Activated CD8-positive, alpha-beta memory T cell treated with anti-CD3 and anti-CD28 coated beads, Interleukin-2, amount 50 U/mL, for 1 hour (primary cell): ENCODE data around the gene IKBKG.
"Not testable (repeated sequence)": the region's sequence is repeated elsewhere in the genome, so short reads cannot be mapped to it uniquely, and the experiment has no call there.

Experiments used
- DNase-seq: peaks from one replicate; pipeline ENCODE4 v3.0.0-alpha.2; 2020; ENCODE audit errors: extremely low read depth

IKBKG gene

DNA sequence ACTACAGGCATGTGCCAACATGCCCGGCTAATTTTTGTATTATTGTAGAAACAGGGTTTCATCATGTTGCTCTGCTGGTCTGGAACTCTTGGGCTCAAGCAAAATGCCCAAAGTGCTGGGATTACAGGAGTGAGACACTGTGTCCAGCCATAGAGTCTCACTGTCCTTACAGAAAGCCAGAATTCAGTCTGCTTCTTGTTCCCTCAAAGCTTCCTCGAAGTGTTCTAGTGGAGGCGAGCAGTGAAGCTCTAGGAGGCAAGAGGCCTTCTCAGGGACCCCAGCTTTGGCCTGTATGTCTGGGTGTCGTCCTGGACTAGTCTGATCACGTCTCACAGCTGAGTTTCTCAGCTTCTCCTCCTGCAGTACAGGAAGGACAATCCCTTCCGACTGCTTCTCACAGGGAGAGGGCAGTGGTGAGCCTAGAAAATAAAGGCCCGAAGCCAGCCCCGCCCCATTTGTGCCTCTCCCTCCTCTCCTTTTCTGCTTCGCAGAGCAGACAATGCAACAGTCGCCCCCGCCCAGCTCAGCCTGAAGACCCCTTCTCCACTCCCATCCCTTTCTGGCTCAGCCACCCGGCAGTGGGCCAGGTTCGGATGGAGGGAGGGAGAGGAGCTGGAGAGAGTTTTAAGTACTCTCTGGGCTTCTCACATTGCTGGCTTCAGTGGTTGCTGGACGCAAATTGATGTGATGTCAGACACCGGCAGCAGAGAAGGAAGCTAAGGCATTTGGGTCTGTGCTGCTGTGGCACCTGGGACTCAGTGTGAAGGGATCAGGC is 20.3 kb upstream of the IKBKG start:
- DNase-seq: no peak

DNA sequence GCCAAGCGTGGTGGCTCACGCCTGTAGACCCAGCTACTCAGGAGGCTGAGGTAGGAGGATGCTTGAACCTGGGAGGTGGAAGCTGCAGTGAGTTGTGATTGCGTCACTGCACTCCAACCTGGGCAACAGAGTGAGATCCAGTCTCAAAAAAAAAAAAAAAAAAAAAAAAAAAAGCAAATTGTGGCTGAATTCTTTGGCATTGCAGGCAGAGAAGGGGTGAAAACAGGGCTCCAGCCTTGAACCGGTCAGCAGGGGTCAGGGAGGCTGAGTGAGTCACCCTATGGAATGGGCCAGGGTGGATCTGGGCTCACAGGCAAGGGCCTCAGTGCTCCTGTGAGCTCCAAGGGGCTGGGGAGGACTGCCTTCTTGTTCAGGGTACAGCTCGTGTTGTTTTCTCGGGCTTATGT is 18.2 kb upstream of the IKBKG start:
- DNase-seq: no peak

DNA sequence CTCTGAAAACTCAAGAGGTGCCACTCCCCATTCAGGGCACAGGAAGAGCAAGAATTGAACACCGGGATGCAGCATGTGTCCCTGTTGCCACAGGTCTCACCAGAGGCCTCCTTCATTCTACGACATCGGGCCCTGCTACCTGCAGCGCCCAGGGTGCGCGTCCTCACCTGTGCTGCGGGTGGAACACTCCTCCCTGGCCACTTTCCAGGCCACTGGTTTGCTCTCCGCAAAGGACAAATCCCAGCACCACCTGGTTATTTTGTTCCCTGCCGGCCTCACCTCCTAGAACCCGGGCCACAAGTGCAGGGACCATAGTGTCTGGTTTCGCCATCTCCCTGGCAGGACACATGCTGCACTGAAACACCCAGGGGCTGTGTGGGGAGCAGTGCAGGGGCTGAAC is 17.1 kb upstream of the IKBKG start:
- no peak for DNase-seq

DNA sequence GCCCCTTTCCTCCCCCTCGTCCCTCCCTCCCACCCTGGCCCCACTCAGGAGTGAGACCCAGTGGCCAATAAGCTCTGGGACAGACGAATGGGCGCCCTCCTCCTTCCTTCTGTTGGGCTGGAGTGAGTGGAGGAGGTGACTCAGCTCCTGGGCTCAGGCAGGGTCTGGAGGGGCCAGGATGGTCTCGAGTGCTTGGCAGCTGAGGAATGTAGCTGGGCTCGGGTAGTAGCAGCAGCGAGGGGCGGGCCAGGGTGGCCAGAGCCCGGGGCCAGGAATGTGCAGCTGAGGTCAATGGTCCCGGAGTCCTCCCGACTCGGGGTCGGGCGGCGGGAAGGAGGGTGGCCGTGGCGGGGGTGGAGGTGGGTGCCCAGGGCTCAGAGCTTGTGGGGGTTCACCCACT is 15.8 kb upstream of the IKBKG start:
- no peak for DNase-seq

DNA sequence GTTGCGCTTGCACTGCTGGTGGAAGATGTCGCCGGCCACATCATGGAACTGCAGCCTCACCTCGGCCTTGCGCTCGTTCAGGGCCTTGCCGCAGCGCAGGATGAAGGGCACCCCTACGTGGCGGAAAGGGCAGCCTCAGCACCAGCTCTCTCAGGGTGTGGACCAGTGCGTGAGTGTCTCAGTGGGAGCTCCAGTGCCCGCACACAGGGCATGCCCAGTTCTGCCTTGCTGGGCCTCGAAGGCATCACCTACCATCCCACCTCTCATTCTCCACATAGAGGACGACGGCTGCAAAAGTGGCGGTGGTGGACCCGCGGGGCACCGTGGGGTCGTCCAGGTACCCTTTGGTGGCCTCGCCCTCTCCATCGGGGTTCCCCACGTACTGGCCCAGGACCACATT is 14.7 kb upstream of the IKBKG start:
- DNase-seq: no peak

DNA sequence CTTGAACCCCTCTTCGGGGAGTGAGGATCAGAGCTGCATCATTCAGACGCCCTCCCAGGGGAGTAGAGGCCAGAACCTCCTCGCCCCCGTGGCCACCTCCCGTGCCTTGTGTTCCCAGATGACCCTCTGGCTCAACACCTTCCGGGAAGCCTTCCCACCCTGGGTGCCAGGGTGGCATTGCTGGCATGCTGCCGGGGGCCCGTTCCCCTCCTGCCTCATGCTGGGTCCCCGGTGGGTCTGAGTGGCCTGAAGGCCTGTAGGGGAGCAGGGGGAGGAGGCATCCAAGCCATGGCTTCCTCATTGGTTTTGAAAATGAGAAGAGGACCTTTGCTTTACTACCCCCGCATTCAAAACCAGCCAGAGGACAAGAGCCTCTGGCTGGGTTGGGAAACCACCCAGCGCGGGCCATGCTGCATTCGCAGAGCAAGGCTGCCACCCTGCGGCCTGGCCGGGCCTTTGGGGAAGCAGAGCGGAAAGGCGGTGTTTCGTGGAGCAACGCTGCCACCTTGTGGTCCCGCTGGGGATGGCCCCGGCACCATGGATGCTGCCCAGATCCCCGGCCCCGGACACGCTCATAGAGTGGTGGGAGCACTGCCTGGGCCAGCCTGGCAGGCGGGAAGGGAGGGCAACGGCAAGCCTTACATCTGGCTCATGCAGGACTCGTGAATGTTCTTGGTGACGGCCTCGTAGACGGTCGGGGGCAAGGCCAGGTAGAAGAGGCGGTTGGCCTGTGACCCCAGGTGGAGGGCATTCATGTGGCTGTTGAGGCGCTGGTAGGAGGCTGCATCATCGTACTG is 12.7 kb upstream of the IKBKG start:
- DNase-seq: peak; percentile 77

DNA sequence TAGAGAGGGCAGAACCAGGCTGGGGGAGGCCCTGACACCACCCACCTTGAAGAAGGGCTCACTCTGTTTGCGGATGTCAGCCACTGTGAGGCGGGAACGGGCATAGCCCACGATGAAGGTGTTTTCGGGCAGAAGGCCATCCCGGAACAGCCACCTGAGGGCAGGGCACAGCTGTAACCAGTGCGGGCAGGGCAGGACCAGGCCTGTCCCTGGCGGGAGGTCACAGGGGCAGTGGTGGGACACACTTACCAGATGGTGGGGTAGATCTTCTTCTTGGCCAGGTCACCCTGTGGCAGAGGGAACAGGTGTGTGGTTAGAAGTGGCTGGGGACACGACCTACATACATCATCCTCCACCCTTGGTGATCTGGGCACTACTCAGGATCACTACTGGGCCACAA is 11.5 kb upstream of the IKBKG start:
- no peak for DNase-seq

DNA sequence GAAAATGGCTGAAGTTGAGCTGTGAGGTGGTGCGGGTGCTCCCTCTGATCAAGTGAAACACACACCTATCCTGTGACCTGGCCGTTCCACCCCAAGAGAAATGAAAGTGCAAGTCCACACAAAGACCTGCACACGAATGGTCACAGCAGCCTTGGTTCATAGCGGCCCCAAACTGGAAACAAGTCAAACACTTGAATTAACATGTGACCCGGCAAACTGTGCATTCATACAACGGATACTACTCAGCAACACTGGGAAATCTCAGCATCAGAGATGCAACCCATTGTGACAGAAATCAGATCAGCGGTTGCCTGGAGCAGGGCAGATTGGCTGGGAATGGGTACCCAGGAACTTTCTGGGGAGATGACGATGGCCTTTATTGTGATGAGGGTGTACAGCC is 8.3 kb upstream of the IKBKG start:
- DNase-seq: no peak

DNA sequence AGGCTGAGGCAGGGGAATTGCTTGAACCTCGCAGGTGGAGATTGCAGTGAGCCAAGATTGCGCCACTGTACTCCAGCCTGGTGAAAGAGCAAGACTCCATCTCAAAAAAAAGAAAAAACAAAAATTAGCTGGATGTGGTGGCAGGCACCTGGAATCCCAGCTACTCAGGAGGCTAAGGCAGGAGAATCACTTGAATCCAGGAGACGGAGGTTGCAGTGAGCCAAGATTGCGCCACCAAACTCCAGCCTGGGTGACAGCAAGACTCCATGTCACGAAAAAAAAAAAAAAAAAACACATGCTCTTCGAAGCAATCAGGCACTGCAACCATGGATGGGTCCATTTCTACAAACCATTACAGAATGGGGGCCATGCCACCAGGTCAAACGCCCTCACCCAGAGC is 7.1 kb upstream of the IKBKG start:
- not testable (repeated sequence) for DNase-seq

DNA sequence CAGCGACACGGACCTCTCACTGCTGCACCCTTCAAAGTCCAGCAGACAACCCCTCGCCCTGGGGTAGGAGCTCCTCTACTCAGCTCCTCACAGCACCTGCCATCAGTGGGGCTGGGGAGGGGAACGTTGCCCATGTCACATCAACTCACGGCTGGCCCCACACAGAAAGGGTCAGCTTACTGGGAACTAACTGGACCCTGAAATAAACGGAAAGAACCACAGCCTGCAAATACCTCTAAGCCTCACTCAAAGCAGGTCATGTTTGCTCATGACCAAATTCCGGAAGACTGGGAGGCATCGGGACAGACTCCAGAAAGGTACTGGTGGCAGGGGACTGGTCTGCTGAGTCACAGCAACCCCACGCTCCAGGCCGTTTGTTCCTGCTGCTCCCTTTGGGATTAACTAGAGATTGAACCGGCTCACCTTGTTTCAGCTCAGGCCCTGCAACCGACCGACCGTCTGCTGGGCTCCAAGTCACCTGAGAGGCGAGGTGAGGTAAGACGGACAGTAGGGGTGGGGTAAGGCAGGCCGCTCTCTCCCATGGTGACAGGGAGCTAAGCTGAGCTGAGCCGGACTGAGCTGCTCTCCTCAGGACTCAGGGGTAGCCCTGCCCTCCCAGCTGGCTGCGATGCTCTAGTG is 6.4 kb upstream of the IKBKG start:
- no peak for DNase-seq

DNA sequence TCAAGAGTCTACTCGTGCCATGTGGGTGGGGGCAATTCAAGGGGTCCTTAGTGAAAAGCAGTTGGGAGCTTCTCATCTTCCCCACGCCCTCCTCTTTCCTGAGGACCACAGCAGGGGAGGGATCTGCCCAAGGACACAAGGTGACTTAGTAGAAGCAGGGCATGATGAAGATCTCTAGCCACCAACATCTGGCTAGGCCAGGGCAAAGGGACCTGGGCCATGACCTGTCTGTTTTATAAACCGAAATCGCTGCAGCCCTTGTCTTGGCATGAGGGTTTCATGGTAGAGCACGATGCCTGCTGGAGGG is 5.9 kb upstream of the IKBKG start:
- DNase-seq: no peak

DNA sequence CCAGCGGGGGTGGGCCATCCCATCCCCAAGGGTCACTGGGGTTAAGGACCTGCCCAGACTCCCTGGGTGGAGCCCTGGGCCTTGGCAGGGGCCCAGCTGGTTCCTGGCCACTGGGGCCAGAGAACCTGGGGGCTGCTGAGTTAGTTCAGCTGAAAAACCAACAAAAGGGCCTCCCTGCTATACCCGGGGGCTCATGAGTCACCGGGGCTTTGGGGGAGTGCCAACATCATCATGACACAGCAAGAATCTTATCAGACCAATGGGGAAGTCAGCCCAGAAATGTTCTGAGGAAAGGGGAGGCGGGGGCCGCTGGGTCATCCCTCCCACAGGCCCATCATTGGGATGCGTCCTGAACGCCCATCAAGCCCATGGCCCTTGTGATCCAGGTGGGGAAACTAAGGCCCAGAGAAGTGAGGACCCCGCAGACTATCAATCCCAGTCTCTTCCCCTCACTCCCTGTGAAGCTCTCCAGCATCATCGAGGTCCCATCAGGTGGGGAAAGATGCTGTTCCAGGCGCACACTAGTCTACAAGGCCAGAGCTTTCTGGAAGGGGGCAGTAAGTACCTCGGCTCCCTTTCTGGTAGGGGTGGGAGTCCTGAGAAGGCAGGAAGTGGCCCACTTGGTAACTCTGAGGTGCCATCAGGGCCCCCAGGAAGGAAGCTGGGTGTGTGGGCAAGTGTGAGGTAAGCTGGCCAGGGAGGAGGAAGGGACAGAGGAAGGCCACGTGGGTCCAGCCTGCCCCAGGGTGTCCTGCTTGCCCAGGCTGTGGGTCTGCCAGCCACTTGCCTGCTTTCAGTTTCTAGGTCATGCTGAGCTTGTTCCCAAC is 5.3 kb upstream of the IKBKG start:
- no peak for DNase-seq

DNA sequence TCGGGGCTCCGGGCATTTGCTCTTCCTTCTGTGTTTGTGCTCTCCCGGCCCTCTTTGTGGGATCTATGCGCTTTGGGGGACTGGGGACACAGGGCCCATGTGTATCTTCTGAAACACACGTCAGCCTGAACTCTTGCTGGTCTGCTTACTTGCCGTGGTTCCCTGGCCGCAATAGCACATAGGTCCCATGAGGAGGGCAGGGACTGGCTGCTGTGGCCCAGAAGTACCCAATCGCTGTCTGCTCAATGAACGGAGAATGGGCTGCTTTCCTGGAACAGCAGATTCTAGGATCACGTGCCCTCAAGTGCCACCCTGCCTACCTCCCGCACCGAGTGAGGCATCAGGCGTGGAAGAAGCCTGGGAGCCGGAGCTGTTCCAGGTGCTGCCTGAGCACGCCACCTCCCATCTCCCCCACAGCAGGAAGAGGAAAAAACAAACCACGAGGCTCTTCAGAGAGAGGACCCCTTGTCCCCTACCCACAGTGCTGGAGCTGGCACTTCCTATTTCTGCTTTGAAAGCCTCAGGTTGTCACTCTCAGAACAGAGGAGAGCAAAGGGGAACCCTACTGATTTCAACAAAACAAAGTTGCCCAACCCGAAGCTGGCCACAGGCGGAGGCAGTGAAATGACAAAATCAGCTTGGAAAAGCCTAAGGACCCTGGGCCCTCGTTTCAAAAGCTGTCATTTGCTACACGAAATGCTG is 4.5 kb upstream of the IKBKG start:
- no peak for DNase-seq

DNA sequence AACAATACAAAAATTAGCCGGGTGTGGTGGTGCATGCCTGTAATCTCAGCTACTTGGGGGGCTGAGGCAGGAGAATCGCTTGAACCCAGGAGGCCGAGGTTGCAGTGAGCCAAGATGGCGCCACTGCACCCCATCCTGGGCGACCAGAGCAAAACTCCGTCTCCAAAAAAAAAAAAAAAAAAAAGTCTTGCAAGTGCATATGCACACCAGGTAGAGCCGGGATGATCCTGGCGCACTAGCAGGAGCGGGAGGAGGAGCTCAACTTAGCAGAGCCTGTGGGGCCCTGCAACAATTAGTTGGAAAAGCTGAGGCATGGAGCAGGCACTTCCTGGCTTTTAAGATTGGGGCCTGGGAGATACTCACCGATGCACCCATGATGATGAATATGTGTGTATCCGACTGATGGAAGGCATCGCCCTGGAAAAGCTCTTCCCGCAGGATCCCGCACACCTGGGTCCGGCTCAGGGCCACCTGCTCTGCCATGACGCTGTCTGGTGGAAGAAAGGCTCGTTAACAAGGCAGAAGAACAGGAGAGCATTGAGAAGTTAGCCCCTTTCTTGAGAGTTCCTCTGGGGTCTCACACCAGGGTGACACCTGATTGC is 1.6 kb upstream of the IKBKG start:
- DNase-seq: no peak

DNA sequence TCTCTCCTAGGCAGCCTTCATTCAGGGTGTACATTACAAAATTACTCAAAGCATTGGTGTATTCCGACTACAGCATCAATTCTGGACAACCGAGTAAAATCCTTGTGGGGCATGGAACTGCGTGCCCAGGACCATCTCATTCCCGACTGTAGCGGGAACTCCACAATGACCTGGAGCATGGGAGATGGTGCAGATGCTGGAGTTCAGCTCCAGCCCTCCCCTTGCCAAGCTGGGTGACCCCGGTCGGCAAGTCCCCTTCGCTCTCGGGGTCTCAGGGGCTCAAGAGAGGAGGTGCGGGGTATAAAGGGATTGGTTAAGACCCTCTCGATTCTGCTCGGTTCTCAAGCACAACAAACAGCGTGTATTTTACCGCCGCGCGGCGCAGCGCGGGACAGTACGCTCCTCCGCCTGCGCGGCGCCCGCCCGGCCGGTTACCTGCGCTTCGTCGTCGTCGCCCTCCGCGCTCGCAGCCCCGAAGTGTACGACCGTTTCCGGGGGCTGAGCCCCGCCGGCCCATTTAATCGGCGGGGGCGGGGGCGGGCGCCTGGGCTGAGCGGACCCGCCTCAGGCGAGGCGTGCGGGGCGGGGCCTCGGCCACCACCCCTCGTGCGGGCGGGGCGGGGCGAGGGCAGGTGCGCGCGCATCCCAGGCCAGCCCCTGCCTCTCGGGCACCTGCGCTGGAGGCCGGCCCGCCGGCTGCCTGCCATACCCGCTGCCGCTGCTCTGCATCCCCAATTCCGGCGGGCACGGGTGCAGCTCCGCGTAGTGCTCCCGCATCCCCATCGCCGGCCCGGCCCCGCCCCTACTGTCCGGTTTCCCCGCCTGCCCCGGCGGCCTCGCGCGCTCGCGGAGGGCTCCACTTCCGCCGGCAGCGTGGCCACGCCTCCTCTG is 821 bp upstream of the IKBKG start, which contains the start of gene G6PD:
TSS of gene G6PD (minus strand) at position 493 of the 891 bp plus-strand sequence. CDS start 691 bp downstream, outside the sequence.
- DNase-seq: no peak

DNA sequence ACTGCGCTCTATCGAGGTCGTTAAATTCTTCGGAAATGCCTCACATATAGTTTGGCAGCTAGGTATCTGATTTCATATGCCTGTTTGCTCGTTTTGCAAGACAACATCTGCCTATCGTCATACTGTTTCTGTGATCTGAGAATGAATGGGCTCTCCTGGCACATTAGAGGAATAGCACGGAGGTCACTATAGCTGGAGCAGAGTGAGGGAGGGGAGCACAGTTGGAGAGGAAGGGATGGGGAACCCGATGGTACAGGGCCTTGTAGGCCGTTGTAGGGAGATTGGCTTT is 552 bp downstream of the IKBKG start:
- no peak for DNase-seq

DNA sequence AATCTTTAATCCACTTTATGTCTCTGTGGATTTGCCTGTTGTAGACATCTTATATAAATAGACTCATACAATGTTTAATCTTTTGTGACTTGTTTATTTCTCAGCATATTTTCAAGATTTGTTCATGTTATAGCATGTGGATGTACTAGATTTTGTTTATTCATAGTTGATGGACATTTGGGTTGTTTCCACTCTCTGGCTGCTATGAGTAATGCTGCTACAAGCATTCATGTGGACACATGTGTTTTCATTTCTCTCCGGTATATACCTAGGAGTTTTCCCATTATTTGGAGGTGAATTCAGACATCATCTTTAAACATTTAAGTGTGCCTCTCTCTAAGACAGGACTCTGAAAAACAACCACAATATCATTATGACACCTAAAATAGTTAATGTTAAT is 2.3 kb downstream of the IKBKG start:
- DNase-seq: no peak

DNA sequence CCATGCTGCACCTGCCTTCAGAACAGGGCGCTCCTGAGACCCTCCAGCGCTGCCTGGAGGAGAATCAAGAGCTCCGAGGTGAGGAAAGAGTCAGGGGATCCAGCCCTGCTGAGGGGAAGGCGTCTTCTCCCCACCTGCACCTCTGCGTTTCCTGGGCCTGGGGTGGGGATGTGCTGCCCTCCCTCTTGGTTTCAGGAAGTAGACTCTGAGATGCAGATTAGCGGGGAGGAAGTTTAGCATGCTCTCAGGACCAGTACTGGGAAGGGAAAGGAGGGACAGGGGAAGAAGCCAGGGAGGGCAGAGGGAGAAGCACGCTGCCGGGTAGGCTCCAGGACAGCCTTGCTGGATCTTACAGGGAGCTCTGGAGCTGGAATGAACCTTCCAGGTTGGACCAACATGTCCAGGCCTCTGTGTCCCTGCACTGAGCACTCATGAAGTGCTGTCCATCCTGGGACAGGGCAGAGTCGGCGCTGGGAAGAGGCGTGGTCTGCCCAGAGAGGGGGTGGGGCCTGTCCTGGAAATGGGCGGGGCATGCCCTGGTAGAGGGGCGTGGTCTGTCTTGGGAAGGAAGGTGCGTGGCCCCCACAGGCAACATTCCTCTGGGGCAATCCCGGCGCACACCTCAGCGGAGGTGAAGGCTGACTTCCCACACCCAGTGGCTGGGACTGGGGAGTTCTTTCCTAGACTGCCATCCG is 4.8 kb downstream of the IKBKG start:
- DNase-seq: not testable (repeated sequence)

DNA sequence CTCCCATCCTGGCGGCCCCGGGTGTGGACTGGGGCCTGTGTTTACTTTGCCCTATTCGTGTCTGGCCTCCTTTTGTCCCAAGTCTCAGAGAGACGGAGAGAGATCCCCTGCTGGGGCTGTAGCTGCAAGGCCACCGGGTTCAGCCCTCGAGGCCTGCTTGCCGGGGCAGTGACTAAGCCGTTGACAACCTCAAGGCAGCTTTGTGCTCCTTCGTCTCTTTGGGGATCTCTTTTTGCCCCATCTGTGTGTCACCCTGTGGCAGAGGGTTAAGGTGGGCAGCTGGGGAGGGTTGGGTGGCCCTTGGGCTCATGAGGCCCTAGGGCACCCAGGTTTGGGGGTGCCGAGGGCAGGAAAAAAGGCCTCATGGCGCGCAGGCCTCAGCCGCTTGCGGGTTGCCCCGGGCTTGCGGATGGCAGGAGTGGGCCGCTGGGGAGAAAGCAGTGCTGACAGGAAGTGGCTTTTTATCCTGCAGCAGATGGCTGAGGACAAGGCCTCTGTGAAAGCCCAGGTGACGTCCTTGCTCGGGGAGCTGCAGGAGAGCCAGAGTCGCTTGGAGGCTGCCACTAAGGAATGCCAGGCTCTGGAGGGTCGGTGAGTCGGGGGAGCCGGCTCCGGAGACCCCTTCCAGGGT is 10.8 kb downstream of the IKBKG start:
- DNase-seq: not testable (repeated sequence)
